GM12878 (cell line): Measurements from ENCODE around the gene IL1B. TPM values are rescaled to one million over a fixed set of nuclear protein-coding genes. Genes with fewer than 3 reads are reported as not detected.

ENCODE experiments used
- CREM ChIP-seq: IDR thresholded peaks from 2 replicates; pipeline ENCODE4 v1.6.1; 2014; ENCODE audit warnings: antibody characterized with exemption, low read depth
- EGR1 ChIP-seq, 2 experiments: IDR thresholded peaks; 1 replicate in 1 of 2; 2 replicates in 1 of 2; pipeline ENCODE4 v1.6.1; 2011 to 2012; ENCODE audit warnings: low read depth in 2 of 2, low read length in 2 of 2, borderline replicate concordance in 1 of 2, mild to moderate bottlenecking in 1 of 2, moderate library complexity in 1 of 2
- EP300 ChIP-seq, 2 experiments: fragments of 150-350 bp in 1 of 2; IDR thresholded peaks; 2 replicates each; pipeline ENCODE4 v1.6.1; 2011 to 2012; ENCODE audit warnings: low read depth in 2 of 2, low read length in 2 of 2, borderline replicate concordance in 1 of 2, improper control_type of control experiment in 1 of 2, inconsistent platforms in 1 of 2; ENCODE audit not compliant: control insufficient read depth in 1 of 2
- HDAC2 ChIP-seq: fragments of 200-600 bp; sonication (generic); IDR thresholded peaks from 2 replicates; pipeline ENCODE4 v1.6.1; 2017
- JUNB ChIP-seq: IDR thresholded peaks from 2 replicates; pipeline ENCODE4 v1.6.1; 2016; ENCODE audit warnings: antibody characterized with exemption, mild to moderate bottlenecking
- JUND ChIP-seq: IDR thresholded peaks from 2 replicates; pipeline ENCODE4 v1.6.1; 2012; ENCODE audit warnings: low read depth, mild to moderate bottlenecking, low read length, improper control_type of control experiment, moderate library complexity
- KDM1A ChIP-seq: fragments of 200-600 bp; sonication (generic); IDR thresholded peaks from 2 replicates; pipeline ENCODE4 v1.6.1; 2016; ENCODE audit warnings: borderline replicate concordance
- MEF2A ChIP-seq: IDR thresholded peaks from 2 replicates; pipeline ENCODE4 v1.6.1; 2011; ENCODE audit warnings: low read depth, mild to moderate bottlenecking, low read length, moderate library complexity; ENCODE audit not compliant: insufficient read depth
- MEF2B ChIP-seq: fragments of 450-650 bp; IDR thresholded peaks from 2 replicates; pipeline ENCODE4 v1.6.1; 2018; ENCODE audit warnings: mild to moderate bottlenecking, moderate library complexity; ENCODE audit not compliant: partially characterized antibody, poor library complexity, severe bottlenecking
- MTA3 ChIP-seq: IDR thresholded peaks from 2 replicates; pipeline ENCODE4 v1.6.1; 2012; ENCODE audit warnings: low read length, inconsistent platforms, borderline replicate concordance
- POU2F2 ChIP-seq: IDR thresholded peaks from 3 replicates; pipeline ENCODE4 v1.6.1; 2011; ENCODE audit warnings: low read depth, mild to moderate bottlenecking, low read length, borderline replicate concordance
- RB1 ChIP-seq: fragments of 450-650 bp; formaldehyde crosslinking; IDR thresholded peaks from 2 replicates; pipeline ENCODE4 v1.6.1; 2017; ENCODE audit warnings: mild to moderate bottlenecking, borderline replicate concordance
- TCF12 ChIP-seq: IDR thresholded peaks from 2 replicates; pipeline ENCODE4 v1.6.1; 2011; ENCODE audit warnings: low read depth, mild to moderate bottlenecking, low read length
- ZBED1 ChIP-seq: IDR thresholded peaks from 2 replicates; pipeline ENCODE4 v1.6.1; 2016; ENCODE audit warnings: borderline replicate concordance
- polyA plus RNA-seq, 11 experiments: library from polyadenylated mRNA; depleted of rRNA in 4 of 11; unstranded in 6 of 11; stranded (reverse) in 5 of 11; fragments of >200 nt; fragmentation: Nextera tagmentation in 4 of 11; fragmentation: Illumina TruSeq in 1 of 11; extraction: Ambion mirVana in 4 of 11; extraction: Trizol in 1 of 11; gene quantifications; 1 replicate in 1 of 11; 2 replicates in 10 of 11; pipeline versions ENCODE4 v1.2.1 to v1.2.3, GENCODE V29; 2011 to 2016; ENCODE audit warnings: inconsistent platforms in 2 of 11, missing spikeins in 2 of 11, low read depth in 1 of 11
- total RNA-seq, 4 experiments: library from RNA; depleted of rRNA in 3 of 4; stranded (reverse); fragments of >200 nt in 3 of 4; fragmentation: Illumina TruSeq in 1 of 4; extraction: Trizol in 1 of 4; gene quantifications; 2 replicates each; pipeline versions ENCODE4 v1.2.1 to v1.2.3, GENCODE V29; 2013 to 2021
- TF ChIP-seq, protein P1 (sequence below), 3 experiments: IDR thresholded peaks in 2 of 3; conservative IDR thresholded peaks in 1 of 3; 2 replicates each; pipeline ENCODE4 v1.5.1; 2011; ENCODE audit warnings: low read depth in 3 of 3, low read length in 3 of 3, mild to moderate bottlenecking in 3 of 3, control low read depth in 2 of 3, moderate library complexity in 2 of 3, inconsistent platforms in 1 of 3, mixed read lengths in 1 of 3; ENCODE audit not compliant: control insufficient read depth in 2 of 3, insufficient read depth in 1 of 3; ENCODE audit errors: extremely low read depth in 1 of 3
- TF ChIP-seq, protein P2 (sequence below): fragments of 450-650 bp; IDR thresholded peaks from 2 replicates; pipeline ENCODE4 v1.6.1; 2016; ENCODE audit warnings: mild to moderate bottlenecking, moderate library complexity, borderline replicate concordance
- TF ChIP-seq, protein P3 (sequence below): IDR thresholded peaks from 2 replicates; pipeline ENCODE4 v1.6.1; 2012; ENCODE audit warnings: low read depth, low read length, improper control_type of control experiment
- TF ChIP-seq, protein P4 (sequence below): IDR thresholded peaks from 2 replicates; pipeline ENCODE4 v1.6.1; 2011; ENCODE audit warnings: low read depth, low read length, improper control_type of control experiment, borderline replicate concordance
- TF ChIP-seq, protein P5 (sequence below): fragments of 450-650 bp; conservative IDR thresholded peaks from 2 replicates; pipeline ENCODE4 v1.6.1; 2017; ENCODE audit warnings: mild to moderate bottlenecking, moderate library complexity

Gene IL1B
- total and polyA plus RNA-seq, 10 of the 15 experiments (the other 5 are each of a cell fraction or from before 2014, with no cell fraction given), result 0.20 to 1.6 (median 0.84) TPM

DNA sequence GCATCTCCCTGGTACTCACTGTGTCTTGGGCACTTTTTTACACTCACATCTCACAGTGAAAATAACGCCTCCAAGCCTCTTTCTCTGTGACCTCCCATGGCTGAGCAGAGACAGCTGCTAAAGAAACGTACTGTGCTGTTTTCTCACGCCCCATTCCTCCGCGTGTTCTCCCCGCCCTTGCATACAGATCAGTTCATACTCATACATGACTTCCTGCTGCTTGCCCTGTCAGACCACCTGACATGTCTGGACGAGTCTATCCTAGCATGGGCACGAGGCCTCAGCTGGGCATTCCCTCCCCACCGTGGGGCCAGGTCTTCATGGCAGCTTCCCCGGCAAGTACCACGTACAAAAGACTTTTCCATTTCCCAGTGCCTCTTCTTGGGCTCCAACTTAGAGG, 31.0 kb downstream of the IL1B start (continued):
- TF ChIP-seq, protein P1, sequence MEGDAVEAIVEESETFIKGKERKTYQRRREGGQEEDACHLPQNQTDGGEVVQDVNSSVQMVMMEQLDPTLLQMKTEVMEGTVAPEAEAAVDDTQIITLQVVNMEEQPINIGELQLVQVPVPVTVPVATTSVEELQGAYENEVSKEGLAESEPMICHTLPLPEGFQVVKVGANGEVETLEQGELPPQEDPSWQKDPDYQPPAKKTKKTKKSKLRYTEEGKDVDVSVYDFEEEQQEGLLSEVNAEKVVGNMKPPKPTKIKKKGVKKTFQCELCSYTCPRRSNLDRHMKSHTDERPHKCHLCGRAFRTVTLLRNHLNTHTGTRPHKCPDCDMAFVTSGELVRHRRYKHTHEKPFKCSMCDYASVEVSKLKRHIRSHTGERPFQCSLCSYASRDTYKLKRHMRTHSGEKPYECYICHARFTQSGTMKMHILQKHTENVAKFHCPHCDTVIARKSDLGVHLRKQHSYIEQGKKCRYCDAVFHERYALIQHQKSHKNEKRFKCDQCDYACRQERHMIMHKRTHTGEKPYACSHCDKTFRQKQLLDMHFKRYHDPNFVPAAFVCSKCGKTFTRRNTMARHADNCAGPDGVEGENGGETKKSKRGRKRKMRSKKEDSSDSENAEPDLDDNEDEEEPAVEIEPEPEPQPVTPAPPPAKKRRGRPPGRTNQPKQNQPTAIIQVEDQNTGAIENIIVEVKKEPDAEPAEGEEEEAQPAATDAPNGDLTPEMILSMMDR (IDR thresholded peaks at IDR 0.05 in 2 of 3, conservative IDR thresholded peaks at IDR 0.05 in 1 of 3; ENCODE audit: control insufficient read depth in 2 of 3, extremely low read depth in 1 of 3, insufficient read depth in 1 of 3, low read depth in 3 of 3, low read length in 3 of 3), result no peak
- TF ChIP-seq JUND, result no peak
- no peak for TF ChIP-seq EP300 (IDR thresholded peaks at IDR 0.05; ENCODE audit: borderline replicate concordance in 1 of 2, control insufficient read depth in 1 of 2, low read depth in 2 of 2, low read length in 2 of 2)
- TF ChIP-seq MEF2B, result peak; percentile 40
- TF ChIP-seq KDM1A, result no peak
- peak; percentile 87 for TF ChIP-seq TCF12
- TF ChIP-seq, protein P2, sequence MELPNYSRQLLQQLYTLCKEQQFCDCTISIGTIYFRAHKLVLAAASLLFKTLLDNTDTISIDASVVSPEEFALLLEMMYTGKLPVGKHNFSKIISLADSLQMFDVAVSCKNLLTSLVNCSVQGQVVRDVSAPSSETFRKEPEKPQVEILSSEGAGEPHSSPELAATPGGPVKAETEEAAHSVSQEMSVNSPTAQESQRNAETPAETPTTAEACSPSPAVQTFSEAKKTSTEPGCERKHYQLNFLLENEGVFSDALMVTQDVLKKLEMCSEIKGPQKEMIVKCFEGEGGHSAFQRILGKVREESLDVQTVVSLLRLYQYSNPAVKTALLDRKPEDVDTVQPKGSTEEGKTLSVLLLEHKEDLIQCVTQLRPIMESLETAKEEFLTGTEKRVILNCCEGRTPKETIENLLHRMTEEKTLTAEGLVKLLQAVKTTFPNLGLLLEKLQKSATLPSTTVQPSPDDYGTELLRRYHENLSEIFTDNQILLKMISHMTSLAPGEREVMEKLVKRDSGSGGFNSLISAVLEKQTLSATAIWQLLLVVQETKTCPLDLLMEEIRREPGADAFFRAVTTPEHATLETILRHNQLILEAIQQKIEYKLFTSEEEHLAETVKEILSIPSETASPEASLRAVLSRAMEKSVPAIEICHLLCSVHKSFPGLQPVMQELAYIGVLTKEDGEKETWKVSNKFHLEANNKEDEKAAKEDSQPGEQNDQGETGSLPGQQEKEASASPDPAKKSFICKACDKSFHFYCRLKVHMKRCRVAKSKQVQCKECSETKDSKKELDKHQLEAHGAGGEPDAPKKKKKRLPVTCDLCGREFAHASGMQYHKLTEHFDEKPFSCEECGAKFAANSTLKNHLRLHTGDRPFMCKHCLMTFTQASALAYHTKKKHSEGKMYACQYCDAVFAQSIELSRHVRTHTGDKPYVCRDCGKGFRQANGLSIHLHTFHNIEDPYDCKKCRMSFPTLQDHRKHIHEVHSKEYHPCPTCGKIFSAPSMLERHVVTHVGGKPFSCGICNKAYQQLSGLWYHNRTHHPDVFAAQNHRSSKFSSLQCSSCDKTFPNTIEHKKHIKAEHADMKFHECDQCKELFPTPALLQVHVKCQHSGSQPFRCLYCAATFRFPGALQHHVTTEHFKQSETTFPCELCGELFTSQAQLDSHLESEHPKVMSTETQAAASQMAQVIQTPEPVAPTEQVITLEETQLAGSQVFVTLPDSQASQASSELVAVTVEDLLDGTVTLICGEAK, result no peak
- TF ChIP-seq MEF2A, result peak; percentile 32; the same call in 1 of the 2 replicates
- TF ChIP-seq, protein P3, sequence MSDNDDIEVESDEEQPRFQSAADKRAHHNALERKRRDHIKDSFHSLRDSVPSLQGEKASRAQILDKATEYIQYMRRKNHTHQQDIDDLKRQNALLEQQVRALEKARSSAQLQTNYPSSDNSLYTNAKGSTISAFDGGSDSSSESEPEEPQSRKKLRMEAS, result peak; percentile 71; the same call in 1 of the 2 replicates
- peak; percentile 49; the same call in 1 of the 2 replicates for TF ChIP-seq CREM
- TF ChIP-seq, protein P4, sequence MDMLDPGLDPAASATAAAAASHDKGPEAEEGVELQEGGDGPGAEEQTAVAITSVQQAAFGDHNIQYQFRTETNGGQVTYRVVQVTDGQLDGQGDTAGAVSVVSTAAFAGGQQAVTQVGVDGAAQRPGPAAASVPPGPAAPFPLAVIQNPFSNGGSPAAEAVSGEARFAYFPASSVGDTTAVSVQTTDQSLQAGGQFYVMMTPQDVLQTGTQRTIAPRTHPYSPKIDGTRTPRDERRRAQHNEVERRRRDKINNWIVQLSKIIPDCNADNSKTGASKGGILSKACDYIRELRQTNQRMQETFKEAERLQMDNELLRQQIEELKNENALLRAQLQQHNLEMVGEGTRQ, result no peak; the same call in 1 of the 2 replicates
- no peak for TF ChIP-seq RB1
- TF ChIP-seq HDAC2, result no peak
- peak; percentile 69; the same call in 1 of the 2 replicates for TF ChIP-seq MTA3
- TF ChIP-seq, protein P5, sequence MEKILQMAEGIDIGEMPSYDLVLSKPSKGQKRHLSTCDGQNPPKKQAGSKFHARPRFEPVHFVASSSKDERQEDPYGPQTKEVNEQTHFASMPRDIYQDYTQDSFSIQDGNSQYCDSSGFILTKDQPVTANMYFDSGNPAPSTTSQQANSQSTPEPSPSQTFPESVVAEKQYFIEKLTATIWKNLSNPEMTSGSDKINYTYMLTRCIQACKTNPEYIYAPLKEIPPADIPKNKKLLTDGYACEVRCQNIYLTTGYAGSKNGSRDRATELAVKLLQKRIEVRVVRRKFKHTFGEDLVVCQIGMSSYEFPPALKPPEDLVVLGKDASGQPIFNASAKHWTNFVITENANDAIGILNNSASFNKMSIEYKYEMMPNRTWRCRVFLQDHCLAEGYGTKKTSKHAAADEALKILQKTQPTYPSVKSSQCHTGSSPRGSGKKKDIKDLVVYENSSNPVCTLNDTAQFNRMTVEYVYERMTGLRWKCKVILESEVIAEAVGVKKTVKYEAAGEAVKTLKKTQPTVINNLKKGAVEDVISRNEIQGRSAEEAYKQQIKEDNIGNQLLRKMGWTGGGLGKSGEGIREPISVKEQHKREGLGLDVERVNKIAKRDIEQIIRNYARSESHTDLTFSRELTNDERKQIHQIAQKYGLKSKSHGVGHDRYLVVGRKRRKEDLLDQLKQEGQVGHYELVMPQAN, result no peak
- no peak for TF ChIP-seq EGR1 (IDR thresholded peaks at IDR 0.05; ENCODE audit: borderline replicate concordance in 1 of 2, low read depth in 2 of 2, low read length in 2 of 2)
- TF ChIP-seq JUNB, result 0 out of 2 replicates have a peak, but pooled peaks have one; percentile 10
- TF ChIP-seq ZBED1, result no peak
- peak; percentile 68; the same call in 2 of the 3 replicates for TF ChIP-seq POU2F2
